ENCODE results near the gene TPM4. TPM values are rescaled to one million over a fixed set of nuclear protein-coding genes. Genes with fewer than 3 reads are reported as not detected.

TPM4 gene
- polyA plus RNA-seq, 3 donors: 144 to 170 (median 146) TPM

- Mint-ChIP-seq H3K36me3 (peaks cover 4 to 8% of the 10 kb centered on the region in 2 donors), H3K27ac (peak overlapping the region in 1 of 7 donors; percentile 7), H3K4me3 (no peak overlapping the region), H3K9me3 (no peaks in the 10 kb centered on the region), H3K4me1 (peaks cover 26% of the 10 kb centered on the region), H3K27me3 (ENCODE audit: low read depth in 3 of 3) (no peaks in the 10 kb centered on the region)
- WGBS (ENCODE audit: insufficient coverage): 85% methylated on average over 3 of the region's 7 CpGs
- Histone ChIP-seq H3K27me3 (ENCODE audit: control insufficient read depth in 2 of 2, insufficient read depth in 2 of 2, low read length in 2 of 2) (no peaks in the 10 kb centered on the region), H3K27ac (ENCODE audit: low read depth in 1 of 2, low read length in 2 of 2) (no peak overlapping the region), H3K4me3 (replicated peaks in 1 of 3; ENCODE audit: low read depth in 2 of 3, low read length in 3 of 3) (no peak overlapping the region), H4K20me1 (ENCODE audit: insufficient read depth, low read length) (peaks cover 7% of the 10 kb centered on the region), H3K79me2 (ENCODE audit: insufficient read depth, low read length) (peaks cover 26% of the 10 kb centered on the region), H2AFZ (ENCODE audit: insufficient read depth, low read depth, low read length, poor library complexity, severe bottlenecking) (no peak overlapping the region), H3K9ac (ENCODE audit: insufficient read depth, low read length, poor library complexity, severe bottlenecking) (no peak overlapping the region), H3K36me3 (replicated peaks in 1 of 2; ENCODE audit: control insufficient read depth in 1 of 2, insufficient read depth in 2 of 2, low read length in 2 of 2) (no peaks in the 10 kb centered on the region), H3K4me1 (ENCODE audit: control insufficient read depth in 1 of 2, insufficient read depth in 2 of 2, low read length in 2 of 2) (peaks cover 33 to 38% of the 10 kb centered on the region in 2 donors), H3K9me3 (replicated peaks in 1 of 2; ENCODE audit: control insufficient read depth in 1 of 2, insufficient read depth in 1 of 2, low read length in 2 of 2) (no peaks in the 10 kb centered on the region), H3K4me2 (replicated peaks; ENCODE audit: extremely low read depth, low read length, poor library complexity, severe bottlenecking) (no peak overlapping the region)
- no peak for DNase-seq
- intact Hi-C loops (cut with micrococcal nuclease): loop anchor here in 1 of 2 donors (5.0 kb wide), 1 partner anchor 109 kb away; no protein-coding TSS in a partner anchor
- TF ChIP-seq CTCF (IDR thresholded peaks at IDR 0.05): no peak
Observed at GRCh38 chr19:16073481-16073880, 2.8 kb upstream of the TPM4 start.

GRCh38 chr19:16073988-16074387, 2.3 kb upstream of the TPM4 start:
- Histone ChIP-seq H2AFZ (ENCODE audit: insufficient read depth, low read depth, low read length, poor library complexity, severe bottlenecking) (no peak overlapping the region), H3K9ac (ENCODE audit: insufficient read depth, low read length, poor library complexity, severe bottlenecking) (no peak overlapping the region), H3K36me3 (replicated peaks in 1 of 2; ENCODE audit: control insufficient read depth in 1 of 2, insufficient read depth in 2 of 2, low read length in 2 of 2) (no peaks in the 10 kb centered on the region), H3K27me3 (ENCODE audit: control insufficient read depth in 2 of 2, insufficient read depth in 2 of 2, low read length in 2 of 2) (no peaks in the 10 kb centered on the region), H4K20me1 (ENCODE audit: insufficient read depth, low read length) (peaks cover 8% of the 10 kb centered on the region), H3K9me3 (replicated peaks in 1 of 2; ENCODE audit: control insufficient read depth in 1 of 2, insufficient read depth in 1 of 2, low read length in 2 of 2) (no peaks in the 10 kb centered on the region), H3K4me3 (replicated peaks in 1 of 3; ENCODE audit: low read depth in 2 of 3, low read length in 3 of 3) (no peak overlapping the region), H3K4me1 (ENCODE audit: control insufficient read depth in 1 of 2, insufficient read depth in 2 of 2, low read length in 2 of 2) (peaks cover 36 to 43% of the 10 kb centered on the region in 2 donors), H3K4me2 (replicated peaks; ENCODE audit: extremely low read depth, low read length, poor library complexity, severe bottlenecking) (no peak overlapping the region), H3K79me2 (ENCODE audit: insufficient read depth, low read length) (peaks cover 27% of the 10 kb centered on the region), H3K27ac (ENCODE audit: low read depth in 1 of 2, low read length in 2 of 2) (no peak overlapping the region)
- no peak overlapping the region for H3K4me3 Mint-ChIP-seq
- peaks cover 4 to 9% of the 10 kb centered on the region in 2 donors for H3K36me3 Mint-ChIP-seq
- no peaks in the 10 kb centered on the region for H3K27me3 Mint-ChIP-seq (ENCODE audit: low read depth in 3 of 3)
- H3K27ac Mint-ChIP-seq: peak overlapping the region in 4 of 7 donors; percentile 62 to 83 (median 76)
- WGBS (ENCODE audit: insufficient coverage): 94% methylated on average over 1 of the region's 3 CpGs
- no peak for TF ChIP-seq CTCF (IDR thresholded peaks at IDR 0.05)
- no peak for DNase-seq
- H3K4me1 Mint-ChIP-seq: peaks cover 31% of the 10 kb centered on the region
- intact Hi-C loops (cut with micrococcal nuclease): loop anchor here in 1 of 2 donors (5.0 kb wide), 1 partner anchor 108 kb away; no protein-coding TSS in a partner anchor
- no peaks in the 10 kb centered on the region for H3K9me3 Mint-ChIP-seq

Measured in CD14-positive monocyte (primary cell).